OCI-M1 (cell line): ENCODE data around the gene CNBP.

Experiments
- DNase-seq: peaks from one replicate; lab custom pipeline; 2025; lab: John Stamatoyannopoulos, UW

Gene CNBP

GRCh38 chr3:129131465-129132088, 52.1 kb downstream of the CNBP start:
- no peak for DNase-seq

GRCh38 chr3:129130291-129130813, 53.3 kb downstream of the CNBP start:
- DNase-seq = no peak

- DNase-seq = no peak
Measured at GRCh38 chr3:129128357-129129155, 55.1 kb downstream of the CNBP start.

- no peak for DNase-seq
Measured at GRCh38 chr3:129126726-129127280, 56.9 kb downstream of the CNBP start.

- peak; percentile 67 for DNase-seq
Measured at GRCh38 chr3:129123314-129124060, 60.2 kb downstream of the CNBP start.

- peak; percentile 41 for DNase-seq
Measured at GRCh38 chr3:129122412-129123011, 61.2 kb downstream of the CNBP start.

- peak; percentile 77 for DNase-seq
Measured at GRCh38 chr3:129121792-129122411, 61.8 kb downstream of the CNBP start, which contains the start of gene RAB43. Gene RAB43, minus strand, starts transcription at chr3:129121804. Its CDS starts 315 bp downstream, at chr3:129121489.

- DNase-seq = no peak
Measured at GRCh38 chr3:129121016-129121791, 62.5 kb downstream of the CNBP start.

GRCh38 chr3:129120254-129121004, 63.3 kb downstream of the CNBP start:
- peak; percentile 97 for DNase-seq

GRCh38 chr3:129119365-129120100, 64.2 kb downstream of the CNBP start:
- DNase-seq = peak; percentile 30

GRCh38 chr3:129118745-129119144, 65.0 kb downstream of the CNBP start:
- no peak for DNase-seq
